Kidney (tissue), 22 donors: Measurements from ENCODE around the gene IRX2. TPM values are rescaled to one million over a fixed set of nuclear protein-coding genes. Genes with fewer than 3 reads are reported as not detected.

Experiments used
- DNase-seq, 5 donors: peaks; one replicate each; pipeline ENCODE4 v3.0.0-alpha.2; 2013 to 2020
- FAIRE-seq: peaks from 2 replicates; lab custom pipeline; 2012; peaks lifted over from hg19 to GRCh38; lab: Jason Lieb, UNC
- H3K27ac ChIP-seq, 2 donors: one replicate each; pipeline ENCODE4 v1.7.0; 2013; ENCODE audit warnings: low read depth in 2 of 2, low read length in 2 of 2, inconsistent platforms in 1 of 2
- H3K27me3 ChIP-seq: one replicate; pipeline ENCODE4 v1.7.1; 2013; ENCODE audit warnings: low read length, inconsistent platforms; ENCODE audit not compliant: control insufficient read depth, insufficient read depth
- H3K36me3 ChIP-seq, 3 donors: one replicate each; pipeline versions ENCODE4 v1.7.0 to v1.7.1; 2013; ENCODE audit warnings: low read length in 3 of 3, control low read depth in 1 of 3, inconsistent platforms in 1 of 3; ENCODE audit not compliant: insufficient read depth in 3 of 3, control insufficient read depth in 2 of 3
- H3K4me1 ChIP-seq, 3 donors: one replicate each; pipeline versions ENCODE4 v1.7.0 to v1.7.1; 2013; ENCODE audit warnings: low read length in 3 of 3, inconsistent platforms in 1 of 3, low read depth in 1 of 3; ENCODE audit not compliant: control insufficient read depth in 2 of 3, insufficient read depth in 2 of 3
- H3K4me3 ChIP-seq, 3 donors: one replicate each; pipeline versions ENCODE4 v1.7.0 to v1.8.1; 2013; ENCODE audit warnings: low read length in 3 of 3, control low read depth in 1 of 3, inconsistent platforms in 1 of 3
- H3K9ac ChIP-seq, 3 donors: one replicate each; pipeline versions ENCODE4 v1.7.0 to v1.7.1; 2013; ENCODE audit warnings: low read length in 3 of 3, control low read depth in 1 of 3, inconsistent platforms in 1 of 3
- H3K9me3 ChIP-seq, 3 donors: one replicate each; pipeline versions ENCODE4 v1.7.0 to v1.7.1; 2013; ENCODE audit warnings: low read length in 3 of 3, control low read depth in 1 of 3, inconsistent platforms in 1 of 3; ENCODE audit not compliant: control insufficient read depth in 2 of 3, insufficient read depth in 1 of 3
- intact Hi-C: fragments of 100-400 bp; cut with DNase I; formaldehyde crosslinking; loops from one replicate; pipeline ENCODE4 v1.11.1; 2022
- long read RNA-seq, 10 donors: library from polyadenylated mRNA in 1 of 10; unstranded in 1 of 10; transcript quantifications; one replicate each; pipeline ENCODE4 v2.0.0 and lab custom pipeline, GENCODE V29; 2021 to 2026
- polyA plus RNA-seq: library from polyadenylated mRNA; stranded (reverse); fragments of 350-450 nt; fragmentation: Illumina TruSeq; extraction: RNeasy Lipid Tissue Mini Kit (QIAGEN cat#74804); gene quantifications from one replicate; pipeline ENCODE4 v1.2.3, GENCODE V29; 2014; ENCODE audit warnings: low read depth, low replicate concordance; ENCODE audit not compliant: insufficient read depth
- total RNA-seq: library from RNA; stranded (reverse); fragmentation: NEBNext Ultra II Directional; extraction: Animal tissue kit (Norgen Biotek cat#: 25700); gene quantifications from one replicate; pipeline ENCODE4 v1.2.1, GENCODE V29; 2021
- TF ChIP-seq, protein P1 (sequence below): IDR thresholded peaks from 3 replicates; pipeline ENCODE4 v1.5.1; 2012; ENCODE audit warnings: mild to moderate bottlenecking, moderate library complexity, borderline replicate concordance; ENCODE audit not compliant: insufficient read depth; ENCODE audit errors: extremely low read depth
- donor health status: control.
- donor health status: control.
- donor health status: control.
- donor health status: control.
- donor health status: control.
- donor health status: DM: yes; HTN: yes; CAD: no.
- donor health status: Normal renal cell carcinoma (clear cell type).

The IRX2 gene
- 44.2 TPM for total RNA-seq
- 11.7 TPM for polyA plus RNA-seq
- long read RNA-seq, donor 1, partial matches to known transcripts: 15 of 26 reads
- long read RNA-seq, donor 1, other reads (novel, unspliced or antisense): 8 of 26 reads
- long read RNA-seq, donor 2, transcript IRX2-201 (4 exons, 2,456 nt): major isoform, 6 of 7 reads
- long read RNA-seq, donor 2, partial matches to known transcripts: 0 of 7 reads
- long read RNA-seq, donor 2, other reads (novel, unspliced or antisense): 0 of 7 reads
- long read RNA-seq, donor 3, transcript IRX2-202 (5 exons, 2,630 nt): major isoform, 5 of 8 reads
- long read RNA-seq, donor 3, partial matches to known transcripts: 0 of 8 reads
- long read RNA-seq, donor 3, other reads (novel, unspliced or antisense): 0 of 8 reads
- long read RNA-seq, donor 4, partial matches to known transcripts: 0 of 3 reads
- long read RNA-seq, donor 4, other reads (novel, unspliced or antisense): 0 of 3 reads
- long read RNA-seq, donor 5: 0 reads
- long read RNA-seq, donor 6: 0 reads
- long read RNA-seq, donor 7, transcript IRX2-201 (4 exons, 2,456 nt): major isoform, 14 of 58 reads
- long read RNA-seq, donor 7, transcript IRX2-202 (5 exons, 2,630 nt): minor isoform, 11 of 58 reads
- long read RNA-seq, donor 7, partial matches to known transcripts: 20 of 58 reads
- long read RNA-seq, donor 7, other reads (novel, unspliced or antisense): 13 of 58 reads
- long read RNA-seq, donor 8, transcript IRX2-202 (5 exons, 2,630 nt): major isoform, 5 of 7 reads
- long read RNA-seq, donor 8, partial matches to known transcripts: 0 of 7 reads
- long read RNA-seq, donor 8, other reads (novel, unspliced or antisense): 0 of 7 reads
- long read RNA-seq, donor 9, partial matches to known transcripts: 0 of 1 reads
- long read RNA-seq, donor 9, other reads (novel, unspliced or antisense): 0 of 1 reads
- long read RNA-seq, donor 10, partial matches to known transcripts: 0 of 1 reads
- long read RNA-seq, donor 10, other reads (novel, unspliced or antisense): 0 of 1 reads

- TF ChIP-seq, protein P1, sequence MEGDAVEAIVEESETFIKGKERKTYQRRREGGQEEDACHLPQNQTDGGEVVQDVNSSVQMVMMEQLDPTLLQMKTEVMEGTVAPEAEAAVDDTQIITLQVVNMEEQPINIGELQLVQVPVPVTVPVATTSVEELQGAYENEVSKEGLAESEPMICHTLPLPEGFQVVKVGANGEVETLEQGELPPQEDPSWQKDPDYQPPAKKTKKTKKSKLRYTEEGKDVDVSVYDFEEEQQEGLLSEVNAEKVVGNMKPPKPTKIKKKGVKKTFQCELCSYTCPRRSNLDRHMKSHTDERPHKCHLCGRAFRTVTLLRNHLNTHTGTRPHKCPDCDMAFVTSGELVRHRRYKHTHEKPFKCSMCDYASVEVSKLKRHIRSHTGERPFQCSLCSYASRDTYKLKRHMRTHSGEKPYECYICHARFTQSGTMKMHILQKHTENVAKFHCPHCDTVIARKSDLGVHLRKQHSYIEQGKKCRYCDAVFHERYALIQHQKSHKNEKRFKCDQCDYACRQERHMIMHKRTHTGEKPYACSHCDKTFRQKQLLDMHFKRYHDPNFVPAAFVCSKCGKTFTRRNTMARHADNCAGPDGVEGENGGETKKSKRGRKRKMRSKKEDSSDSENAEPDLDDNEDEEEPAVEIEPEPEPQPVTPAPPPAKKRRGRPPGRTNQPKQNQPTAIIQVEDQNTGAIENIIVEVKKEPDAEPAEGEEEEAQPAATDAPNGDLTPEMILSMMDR: no peak
- Histone ChIP-seq H3K27ac (peak within 1 kb of the TSS in 1 of 2 donors; percentile 51), H3K4me1 (peaks cover 0 to 9% (median 0%) of the 10 kb centered on the region in 3 donors), H3K9ac (no peak within 1 kb of the TSS), H3K4me3 (peak within 1 kb of the TSS in 1 of 3 donors; percentile 51), H3K27me3 (peaks cover 48% of the 10 kb centered on the region), H3K36me3 (no peaks in the 10 kb centered on the region), H3K9me3 (no peaks in the 10 kb centered on the region)
- intact Hi-C loops: no loop called here
- DNase-seq: peak; percentile 91 to 97 (median 93)
- no peak for FAIRE-seq
Observed at GRCh38 chr5:2751592-2752021, at the start of gene IRX2. Gene IRX2, minus strand, starts transcription at chr5:2751677. Its CDS starts 264 bp downstream, at chr5:2751413.

- Histone ChIP-seq H3K27ac (no peak overlapping the region), H3K4me1 (no peaks in the 10 kb centered on the region), H3K9ac (no peak overlapping the region), H3K4me3 (no peak overlapping the region), H3K27me3 (peaks cover 2% of the 10 kb centered on the region), H3K9me3 (no peaks in the 10 kb centered on the region), H3K36me3 (no peaks in the 10 kb centered on the region)
- FAIRE-seq (no peak), DNase-seq (no peak)
- intact Hi-C loops: no loop called here
- TF ChIP-seq, protein P1: no peak
Observed at GRCh38 chr5:2800035-2800434, 48.6 kb upstream of the IRX2 start.

DNA sequence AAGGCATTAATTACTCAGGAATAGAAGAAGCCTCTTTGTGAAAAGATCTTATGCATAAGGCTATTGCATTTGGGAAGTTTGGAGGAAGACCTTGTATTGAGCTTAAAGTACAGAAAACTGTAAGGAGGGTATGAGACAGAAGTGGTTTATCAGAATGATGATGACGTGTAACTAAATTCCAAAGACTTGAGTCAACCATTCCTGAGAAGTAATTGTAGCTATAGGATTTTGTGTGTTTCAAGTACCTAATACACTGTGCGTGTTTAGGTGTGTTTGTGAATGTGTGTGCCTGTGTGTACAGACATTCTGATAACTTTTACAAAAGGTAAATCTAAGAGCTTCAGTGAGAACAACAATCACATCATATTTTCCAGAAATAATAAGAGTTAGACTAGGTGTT lies 46.5 kb upstream of the IRX2 start:
- TF ChIP-seq, protein P1: no peak
- DNase-seq (no peak), FAIRE-seq (no peak)
- intact Hi-C loops: no loop called here
- peaks cover 2% of the 10 kb centered on the region for H3K27me3 ChIP-seq
- no peak overlapping the region for H3K4me3 ChIP-seq
- no peaks in the 10 kb centered on the region for H3K4me1 ChIP-seq
- H3K9ac ChIP-seq: no peak overlapping the region
- H3K9me3 ChIP-seq: no peaks in the 10 kb centered on the region
- H3K36me3 ChIP-seq: no peaks in the 10 kb centered on the region
- no peak overlapping the region for H3K27ac ChIP-seq
